NT2/D1 (cell line): ENCODE measurements around the gene ADH6.

ENCODE experiments used
- SUZ12 ChIP-seq: IDR thresholded peaks from 2 replicates; pipeline ENCODE4 v1.6.1; 2011; ENCODE audit not compliant: insufficient read length, insufficient read depth; ENCODE audit errors: extremely low read depth
- YY1 ChIP-seq: IDR thresholded peaks from 2 replicates; pipeline ENCODE4 v1.6.1; 2011; ENCODE audit not compliant: insufficient read length, insufficient read depth

DNA sequence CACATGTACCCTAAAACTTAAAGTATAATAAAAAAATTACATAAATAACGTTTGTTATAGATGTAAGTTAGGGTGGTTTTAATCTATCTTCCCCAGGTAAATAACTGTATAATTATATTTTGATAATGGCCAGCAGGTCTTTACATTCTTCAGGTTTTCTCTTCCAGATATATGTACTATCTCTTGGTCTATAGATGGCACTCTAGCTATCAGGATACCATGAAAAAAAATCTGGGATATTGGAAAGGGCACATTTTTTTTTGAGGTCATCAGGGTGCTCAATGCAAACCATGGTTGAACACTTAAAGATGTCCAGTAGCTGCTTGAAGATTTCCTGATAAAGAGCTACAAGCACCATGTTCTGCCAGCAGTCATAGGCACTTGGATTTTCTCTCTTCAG is 59.3 kb downstream of the ADH6 start:
- no peak for TF ChIP-seq SUZ12
- no peak for TF ChIP-seq YY1
